DOHH2 (cell line): ENCODE results near the gene CCDC106.

Experiments used
- CTCF ChIP-seq: fragments of 200-600 bp; sonication (generic); IDR thresholded peaks from one replicate; pipeline ENCODE4 v1.5.1; 2014; ENCODE audit warnings: antibody characterized with exemption, mild to moderate bottlenecking, low read depth, low read length; ENCODE audit not compliant: poor library complexity, severe bottlenecking
- EZH2phosphoT487 ChIP-seq: fragments of 200-600 bp; sonication (generic); IDR thresholded peaks from 2 replicates; pipeline ENCODE4 v1.6.1; 2017; ENCODE audit warnings: borderline replicate concordance, mild to moderate bottlenecking, antibody characterized with exemption, low read length, moderate library complexity, mixed read lengths

GRCh38 chr19:55668603-55669348 is 20.8 kb downstream of the CCDC106 start:
- TF ChIP-seq CTCF: no peak
- TF ChIP-seq EZH2phosphoT487: no peak
